Colonic mucosa (tissue), 4 donors: ENCODE measurements around the gene PELI3. TPM values are rescaled to one million over a fixed set of nuclear protein-coding genes. Genes with fewer than 3 reads are reported as not detected.

ENCODE experiments used
- DNase-seq: peaks from one replicate; pipeline ENCODE4 v3.0.0-alpha.2; 2020
- H3K27ac ChIP-seq: fragments of 200-600 bp; one replicate; pipeline ENCODE4 v1.8.0; 2021
- H3K27me3 ChIP-seq: fragments of 200-600 bp; one replicate; pipeline ENCODE4 v1.8.0; 2021
- H3K36me3 ChIP-seq: fragments of 200-600 bp; one replicate; pipeline ENCODE4 v1.8.0; 2021
- H3K4me1 ChIP-seq: fragments of 200-600 bp; one replicate; pipeline ENCODE4 v1.8.0; 2021; ENCODE audit warnings: mild to moderate bottlenecking
- H3K4me3 ChIP-seq: fragments of 200-600 bp; one replicate; pipeline ENCODE4 v1.8.0; 2021
- H3K9ac ChIP-seq, 2 donors: one replicate each; pipeline ENCODE4 v1.7.0; 2013; ENCODE audit warnings: control low read depth in 2 of 2, low read depth in 2 of 2, low read length in 2 of 2
- H3K9me3 ChIP-seq: fragments of 200-600 bp; one replicate; pipeline ENCODE4 v1.8.0; 2021
- CTCF ChIP-seq: fragments of 200-600 bp; IDR thresholded peaks from one replicate; pipeline ENCODE4 v1.8.0; 2022; ENCODE audit warnings: antibody characterized with exemption, mild to moderate bottlenecking
- intact Hi-C: fragments of 100-400 bp; cut with DNase I; formaldehyde crosslinking; loops from one replicate; pipeline ENCODE4 v1.14.1; 2022
- total RNA-seq, 2 donors: library from RNA; stranded (reverse); fragmentation: NEBNext Ultra II Directional in 1 of 2; extraction: Animal tissue kit (Norgen Biotek cat#: 25700) in 1 of 2; gene quantifications; one replicate each; pipeline ENCODE4 v1.2.1, GENCODE V29; 2021
- donor health status: healthy.
- donor health status: DM: no; HTN: no; CAD: no.
- donor health status: DM: no; HTN: no; CAD: no.

PELI3 gene
- total RNA-seq, 2 donors from 2014 or later = 3.8 to 3.9 TPM

- intact Hi-C loops = no loop called here
- no peak for DNase-seq
- Histone ChIP-seq H3K36me3 (no peaks in the 10 kb centered on the region), H3K4me3 (no peak overlapping the region), H3K9me3 (no peaks in the 10 kb centered on the region), H3K27ac (no peak overlapping the region), H3K9ac (no peak overlapping the region), H3K27me3 (no peaks in the 10 kb centered on the region), H3K4me1 (no peaks in the 10 kb centered on the region)
- no peak for TF ChIP-seq CTCF
Measured at GRCh38 chr11:66484806-66485380, 18.2 kb downstream of the PELI3 start.

GRCh38 chr11:66488957-66489356 lies 22.3 kb downstream of the PELI3 start:
- Histone ChIP-seq H3K27ac (no peak overlapping the region), H3K4me3 (no peak overlapping the region), H3K4me1 (no peaks in the 10 kb centered on the region), H3K9ac (no peak overlapping the region), H3K36me3 (no peaks in the 10 kb centered on the region), H3K27me3 (no peaks in the 10 kb centered on the region), H3K9me3 (no peaks in the 10 kb centered on the region)
- TF ChIP-seq CTCF = no peak
- intact Hi-C loops = no loop called here
- no peak for DNase-seq

GRCh38 chr11:66489636-66490035 lies 22.9 kb downstream of the PELI3 start:
- H3K27ac ChIP-seq = no peak overlapping the region
- no peaks in the 10 kb centered on the region for H3K9me3 ChIP-seq
- H3K4me1 ChIP-seq = no peaks in the 10 kb centered on the region
- H3K4me3 ChIP-seq = no peak overlapping the region
- no peak for DNase-seq
- TF ChIP-seq CTCF = no peak
- H3K36me3 ChIP-seq = no peaks in the 10 kb centered on the region
- no peaks in the 10 kb centered on the region for H3K27me3 ChIP-seq
- no peak overlapping the region for H3K9ac ChIP-seq
- intact Hi-C loops = no loop called here

GRCh38 chr11:66491315-66491935 lies 24.7 kb downstream of the PELI3 start:
- DNase-seq = no peak
- intact Hi-C loops = no loop called here
- no peaks in the 10 kb centered on the region for H3K4me1 ChIP-seq
- no peaks in the 10 kb centered on the region for H3K9me3 ChIP-seq
- no peaks in the 10 kb centered on the region for H3K36me3 ChIP-seq
- no peak overlapping the region for H3K27ac ChIP-seq
- H3K27me3 ChIP-seq = no peaks in the 10 kb centered on the region
- H3K4me3 ChIP-seq = no peak overlapping the region
- H3K9ac ChIP-seq = no peak overlapping the region
- no peak for TF ChIP-seq CTCF

GRCh38 chr11:66492161-66492865 lies 25.6 kb downstream of the PELI3 start:
- no peak overlapping the region for H3K4me3 ChIP-seq
- no peaks in the 10 kb centered on the region for H3K27me3 ChIP-seq
- no peaks in the 10 kb centered on the region for H3K4me1 ChIP-seq
- no peak overlapping the region for H3K27ac ChIP-seq
- no peaks in the 10 kb centered on the region for H3K36me3 ChIP-seq
- no peak for DNase-seq
- TF ChIP-seq CTCF = no peak
- intact Hi-C loops = no loop called here
- no peaks in the 10 kb centered on the region for H3K9me3 ChIP-seq
- H3K9ac ChIP-seq = no peak overlapping the region
